Kidney tubule cell (primary cell): ENCODE measurements around the gene KRT14.
A peak's percentile ranks its signal among the peaks of the same experiment; 100 is the strongest.
"Not testable (repeated sequence)": the region's sequence is repeated elsewhere in the genome, so short reads cannot be mapped to it uniquely, and the experiment has no call there.

Source experiments
- DNase-seq: peaks from one replicate; pipeline ENCODE4 v3.0.0-alpha.2; 2018; ENCODE audit warnings: low spot score

The KRT14 gene

DNA sequence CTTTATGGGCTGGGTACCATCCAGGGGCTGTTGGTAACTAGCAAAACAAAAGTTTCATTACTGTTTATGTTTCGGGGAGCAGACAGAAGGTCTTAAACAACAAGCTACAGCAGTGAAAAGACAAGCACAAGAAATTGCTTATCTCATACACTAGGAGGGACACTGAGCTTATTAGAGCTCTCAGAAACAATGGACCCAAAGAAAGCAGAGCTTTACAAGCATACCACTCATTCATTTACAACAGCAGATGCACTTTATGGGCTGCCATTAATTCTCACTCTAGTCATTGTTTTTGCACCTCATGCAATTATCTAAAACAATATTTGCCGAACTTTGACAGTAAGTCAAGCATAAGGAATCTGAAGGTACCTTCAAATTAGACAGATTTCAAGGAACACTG lies 15.8 kb upstream of the KRT14 start:
- DNase-seq: no peak

DNA sequence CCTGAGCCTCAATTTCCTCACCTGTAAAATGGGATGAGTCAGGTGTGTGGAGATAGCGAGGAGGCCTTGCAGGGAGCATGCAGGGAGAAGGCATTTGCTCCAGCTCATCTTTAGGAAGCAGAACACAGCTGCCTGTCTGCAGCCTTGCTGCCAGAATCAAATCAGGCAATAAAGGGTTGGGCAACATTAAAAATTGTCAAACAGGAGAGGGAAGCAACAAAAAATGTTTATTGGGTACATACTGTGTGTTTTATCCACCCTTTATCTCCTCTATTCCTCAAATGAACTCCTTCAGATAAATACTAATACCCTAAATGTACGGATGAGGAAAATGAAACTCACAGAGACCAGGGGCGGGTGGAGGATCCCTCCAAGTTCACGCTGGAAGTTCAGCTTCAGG lies 13.6 kb upstream of the KRT14 start:
- DNase-seq: no peak

DNA sequence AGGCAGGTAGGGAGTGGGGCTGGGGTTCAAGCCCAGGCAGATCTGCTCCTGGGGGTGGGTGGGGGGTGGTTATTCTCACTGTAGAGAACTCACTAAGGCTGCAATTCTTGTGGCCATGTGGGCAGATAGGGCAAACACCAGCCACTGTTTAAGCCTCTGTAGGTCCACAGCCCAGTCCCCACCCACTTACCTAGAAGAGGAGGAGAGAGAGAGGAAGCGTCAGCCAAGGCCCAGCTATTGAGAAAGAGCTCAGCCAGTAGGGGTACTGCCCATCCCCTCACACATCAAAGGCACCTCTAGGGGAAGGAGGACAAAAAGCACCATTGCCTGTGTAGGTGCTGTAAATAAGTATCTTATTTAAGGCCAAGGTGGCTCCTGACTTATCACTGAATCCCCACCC lies 13.0 kb upstream of the KRT14 start:
- DNase-seq: no peak

DNA sequence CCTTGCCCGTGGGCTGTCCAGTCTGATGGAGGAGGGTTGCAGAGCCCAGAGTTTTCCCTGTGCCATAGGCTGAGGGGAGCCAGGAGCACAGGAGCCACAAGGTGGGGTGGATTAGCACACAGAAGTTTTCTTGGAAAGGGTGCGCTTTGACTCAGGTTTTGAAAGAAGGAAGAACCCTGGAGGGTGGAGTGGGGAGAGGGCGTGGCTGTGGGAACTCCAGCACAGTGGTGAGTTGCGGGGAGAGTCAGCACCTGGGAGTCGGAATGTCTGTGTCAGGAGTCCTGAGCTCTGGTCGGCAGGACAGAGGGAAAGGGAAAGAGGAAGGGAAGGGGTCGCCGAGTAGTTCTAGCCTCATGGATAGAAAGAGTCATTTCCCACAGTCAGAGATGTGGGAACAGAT lies 8.9 kb upstream of the KRT14 start:
- DNase-seq: no peak

GRCh38 chr17:41594363-41594915 lies 7.7 kb upstream of the KRT14 start:
- DNase-seq: no peak

- DNase-seq: no peak
Observed at GRCh38 chr17:41593306-41593981, 6.7 kb upstream of the KRT14 start.

DNA sequence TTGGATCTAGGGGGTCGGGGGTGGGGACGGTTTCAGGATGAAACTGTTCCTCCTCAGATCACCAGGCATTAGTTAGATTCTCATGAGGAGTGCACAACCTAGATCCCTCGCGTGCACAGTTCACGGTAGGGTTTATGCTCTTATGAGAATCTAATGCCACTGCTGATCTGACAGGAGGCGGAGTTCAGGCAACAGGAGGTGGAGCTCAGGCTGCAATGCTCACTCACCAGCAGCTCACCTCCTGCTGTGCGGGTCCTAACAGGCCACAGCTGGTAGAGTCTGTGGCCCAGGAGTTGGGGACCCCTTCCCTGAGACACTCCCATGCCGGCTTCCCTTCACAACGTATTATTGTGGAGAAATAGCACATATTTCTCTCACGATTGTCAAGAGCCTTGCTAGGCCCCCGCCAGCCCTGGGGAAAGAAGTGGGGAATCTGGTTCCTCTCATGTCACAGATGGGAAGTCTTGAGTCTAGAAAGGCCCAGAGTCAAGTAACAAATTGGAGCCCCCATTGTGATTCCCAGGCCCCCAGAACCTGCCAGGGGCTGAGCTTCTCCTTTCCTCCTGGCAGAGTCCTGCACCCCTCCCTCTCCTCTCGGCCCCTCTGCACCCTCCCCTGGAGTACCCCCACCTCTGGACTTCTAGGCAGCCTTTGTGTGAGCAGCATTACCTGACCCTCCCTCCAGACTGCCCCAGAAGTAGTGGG lies 6.1 kb upstream of the KRT14 start:
- DNase-seq: no peak

DNA sequence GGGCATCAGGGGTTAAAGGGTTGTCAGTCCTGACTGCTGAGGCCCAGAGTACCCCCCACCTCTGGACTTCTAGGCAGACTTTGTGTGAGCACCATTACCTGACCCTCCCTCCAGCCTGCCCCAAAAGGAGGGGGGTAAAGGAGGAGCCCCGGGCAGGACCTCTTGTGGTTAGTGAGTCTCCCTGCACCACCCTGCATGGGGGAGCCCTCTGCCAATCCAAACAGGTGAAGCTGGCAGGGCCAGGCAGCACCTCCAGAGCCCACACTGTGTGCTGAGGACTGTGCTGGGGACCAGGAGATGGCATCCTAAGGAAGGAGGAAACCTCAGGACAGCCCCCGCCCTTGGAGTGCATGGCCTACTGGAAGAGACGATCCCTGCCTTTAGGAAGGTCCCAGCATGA lies 2.6 kb upstream of the KRT14 start:
- no peak for DNase-seq

DNA sequence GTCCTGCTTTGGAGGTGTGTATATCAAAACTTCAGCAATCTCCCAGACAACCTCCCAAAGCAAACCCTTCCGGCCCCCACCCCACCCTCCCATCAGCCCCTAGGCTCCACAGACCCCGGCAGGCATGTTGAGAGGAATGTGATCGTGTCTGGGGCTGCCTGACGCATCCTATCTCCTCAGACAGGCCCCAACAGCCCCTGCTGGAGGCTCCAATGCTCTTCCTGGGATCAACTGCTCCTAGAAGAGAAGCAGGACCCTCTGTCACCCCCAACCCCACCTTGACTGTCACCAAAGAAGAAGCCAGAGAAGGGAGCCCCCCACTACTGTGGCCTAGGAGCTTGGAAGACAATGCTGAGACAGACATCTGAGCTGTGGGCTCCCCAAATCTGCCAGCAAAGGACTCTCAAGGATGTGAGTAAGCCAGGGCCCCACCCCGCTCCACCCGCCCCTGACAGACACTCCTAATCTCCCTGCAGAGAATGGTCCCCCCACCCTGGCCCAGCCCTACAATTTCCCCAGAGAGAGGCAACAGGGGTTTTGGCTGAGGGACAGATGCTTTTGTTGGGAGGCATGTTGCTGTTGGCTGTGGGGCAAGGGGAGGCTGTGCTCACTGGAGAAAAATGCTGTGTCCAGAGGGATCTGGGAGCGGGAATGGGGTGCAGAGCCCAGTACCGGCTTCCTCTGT lies 1.6 kb upstream of the KRT14 start:
- DNase-seq: no peak

DNA sequence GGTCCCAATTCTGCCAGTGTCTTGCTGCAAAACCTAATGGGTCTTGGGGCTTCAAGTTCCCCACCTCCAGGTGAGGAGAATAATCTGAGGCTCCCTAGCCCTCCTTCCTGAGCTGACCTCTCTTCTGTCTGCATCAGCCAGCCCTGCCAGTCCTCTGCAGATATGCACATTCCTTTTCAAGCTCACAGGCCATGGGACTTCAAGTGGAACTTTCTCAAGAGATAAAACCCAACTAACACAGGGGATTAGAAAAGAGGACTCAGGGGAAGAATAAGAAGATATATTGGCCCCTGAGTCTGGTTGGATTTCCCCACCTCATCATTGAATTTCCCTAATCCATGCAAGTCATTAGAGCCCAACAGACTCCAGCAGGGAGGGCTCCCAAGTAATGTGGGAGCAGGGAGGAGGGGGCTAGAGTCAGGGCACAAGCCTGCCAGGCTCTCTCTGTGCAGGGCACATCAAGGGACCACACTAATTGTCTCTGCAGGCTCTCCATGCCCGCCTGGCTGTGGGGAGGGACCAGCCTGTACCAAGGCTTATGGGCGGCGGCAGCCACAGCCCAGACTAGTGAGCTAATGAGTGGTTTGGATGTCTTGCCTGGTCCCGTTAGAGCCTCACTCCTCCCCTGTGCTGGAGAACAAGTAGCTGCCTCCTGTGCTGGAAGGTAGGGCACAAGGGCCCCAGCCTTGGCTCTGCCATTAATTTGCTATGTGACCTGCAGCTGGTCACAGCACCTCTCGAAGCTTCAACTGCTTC lies 1.2 kb downstream of the KRT14 start:
- no peak for DNase-seq

DNA sequence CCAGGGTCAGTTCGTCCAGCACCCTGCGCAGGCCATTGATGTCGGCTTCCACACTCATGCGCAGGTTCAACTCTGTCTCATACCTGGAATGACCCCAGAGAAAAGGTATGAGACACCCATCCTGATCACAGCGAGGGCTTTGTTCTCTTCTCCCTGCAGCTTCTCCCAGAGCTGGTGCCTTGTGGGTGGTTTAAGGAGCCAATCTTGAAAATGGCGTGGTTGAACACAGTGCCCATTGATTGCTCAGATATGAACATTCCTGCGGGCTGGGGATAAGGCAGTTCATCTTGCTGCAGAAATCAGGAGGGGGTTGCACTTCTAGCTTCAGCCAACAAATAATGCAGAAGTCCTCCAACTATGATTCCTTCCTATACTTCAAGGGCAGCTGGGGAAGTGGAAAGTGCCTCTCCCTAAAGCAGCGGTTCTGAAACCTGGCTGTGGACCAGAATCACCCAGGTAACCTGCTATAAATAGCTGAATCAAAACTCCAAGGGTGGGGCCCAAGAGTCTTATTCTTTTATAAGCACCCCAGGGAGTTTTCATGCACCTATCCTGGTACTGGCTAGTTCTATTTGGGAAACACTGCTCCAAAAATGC lies 2.3 kb downstream of the KRT14 start:
- not testable (repeated sequence) for DNase-seq

GRCh38 chr17:41583137-41584127 lies 3.3 kb downstream of the KRT14 start:
- no peak for DNase-seq

GRCh38 chr17:41582061-41582968 lies 4.4 kb downstream of the KRT14 start:
- DNase-seq: not testable (repeated sequence)

GRCh38 chr17:41581366-41582060 lies 5.2 kb downstream of the KRT14 start:
- no peak for DNase-seq

DNA sequence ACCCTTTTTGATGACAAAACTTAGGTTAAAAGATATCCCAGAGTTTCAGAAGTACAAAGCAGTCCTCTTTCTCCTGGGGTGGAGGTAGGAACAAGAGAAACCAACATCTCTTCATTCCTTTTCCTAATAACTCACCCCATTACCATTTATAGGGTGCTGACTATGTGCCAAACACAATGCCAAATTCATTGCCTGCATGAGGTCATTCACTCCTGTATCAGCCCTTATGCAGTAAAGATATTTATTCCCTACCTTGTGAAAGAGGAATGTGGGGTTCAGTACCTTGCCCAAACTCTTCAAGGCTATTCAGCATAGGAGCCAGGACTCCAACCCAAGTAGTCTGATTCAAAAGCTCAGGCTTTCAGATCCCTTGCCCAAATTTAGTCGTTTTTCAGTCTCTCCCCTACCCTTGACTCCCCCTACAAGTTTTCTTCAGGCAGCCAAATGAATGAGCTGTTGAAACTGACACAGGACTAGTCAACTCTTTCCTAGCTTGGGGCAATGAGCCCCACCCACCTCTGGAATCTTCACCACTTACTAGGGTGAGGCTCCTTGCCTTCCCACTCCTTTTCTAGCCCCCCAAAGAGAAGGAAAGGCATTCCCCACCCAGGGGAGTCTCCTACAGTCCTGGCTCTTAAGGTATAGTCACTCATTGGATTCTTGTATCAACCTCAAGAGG lies 5.9 kb downstream of the KRT14 start:
- no peak for DNase-seq

GRCh38 chr17:41580244-41580575 lies 6.5 kb downstream of the KRT14 start:
- no peak for DNase-seq

GRCh38 chr17:41579484-41580243 lies 7.0 kb downstream of the KRT14 start:
- DNase-seq: peak; percentile 88

GRCh38 chr17:41578971-41579370 lies 7.7 kb downstream of the KRT14 start:
- no peak for DNase-seq
